ENCODE data around the gene IQCM.

- TF ChIP-seq TAF1 (IDR thresholded peaks at IDR 0.05; ENCODE audit: borderline replicate concordance, low read depth, low read length) (no peak), POLR2AphosphoS5 (IDR thresholded peaks at IDR 0.05; ENCODE audit: low read depth, low read length) (no peak), POLR2A (IDR thresholded peaks at IDR 0.05; ENCODE audit: low read depth, low read length) (no peak)
These were observed 509.1 kb downstream of the IQCM start for GRCh38 chr4:149306537-149306936.
